IPS-15b (cell line): Measurements from ENCODE around the gene KBTBD4.
"Not testable (repeated sequence)": the region's sequence is repeated elsewhere in the genome, so short reads cannot be mapped to it uniquely, and the experiment has no call there.

ENCODE experiments used
- H3K27me3 ChIP-seq: one replicate; pipeline ENCODE4 v1.6.1; 2013; ENCODE audit warnings: low read length; ENCODE audit not compliant: control insufficient read depth, insufficient read depth
- H3K36me3 ChIP-seq: one replicate; pipeline ENCODE4 v1.6.1; 2013; ENCODE audit warnings: low read length; ENCODE audit not compliant: control insufficient read depth, insufficient read depth
- H3K4me1 ChIP-seq: one replicate; pipeline ENCODE4 v1.6.1; 2013; ENCODE audit warnings: mild to moderate bottlenecking, low read length; ENCODE audit not compliant: control insufficient read depth, insufficient read depth
- H3K4me3 ChIP-seq: one replicate; pipeline ENCODE4 v1.5.1; 2013; ENCODE audit warnings: low read depth, low read length
- H3K9ac ChIP-seq: one replicate; pipeline ENCODE4 v1.6.1; 2013; ENCODE audit warnings: low read depth, mild to moderate bottlenecking, low read length
- H3K9me3 ChIP-seq: one replicate; pipeline ENCODE4 v1.6.1; 2013; ENCODE audit warnings: mild to moderate bottlenecking, low read length; ENCODE audit not compliant: control insufficient read depth, insufficient read depth

Gene KBTBD4

DNA sequence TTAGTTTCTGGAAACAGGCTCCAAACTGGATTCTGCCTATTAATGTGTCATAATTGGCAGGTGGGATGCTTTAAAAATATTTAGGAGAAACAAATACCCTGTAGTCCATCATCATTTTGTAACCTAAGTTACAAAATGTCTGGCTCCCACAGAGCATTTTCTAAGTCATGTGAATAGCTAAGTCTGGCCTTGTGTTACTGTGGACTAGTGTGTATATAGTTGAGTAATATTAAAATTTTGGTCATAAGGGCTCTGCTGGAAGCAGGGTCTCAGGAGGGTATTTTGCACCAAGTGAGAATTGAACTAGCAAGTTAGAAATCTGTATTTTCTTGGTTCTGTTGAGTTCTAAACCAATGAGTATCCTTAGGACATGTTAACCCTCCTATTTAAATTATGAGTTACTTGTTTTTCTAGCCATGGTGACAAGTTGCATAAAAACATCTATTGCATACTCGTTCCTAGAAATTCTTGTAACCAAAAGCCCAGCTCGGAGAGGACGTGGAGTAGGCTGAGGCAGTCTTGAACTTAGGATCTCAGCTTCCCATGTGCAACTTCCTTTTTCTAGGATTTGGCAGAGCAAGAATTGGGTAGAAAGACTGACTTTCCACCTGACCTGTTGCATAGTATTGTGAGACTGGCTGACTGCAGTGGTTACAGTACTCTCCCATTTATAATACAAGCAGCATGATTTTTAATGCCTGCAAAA, 8.0 kb downstream of the KBTBD4 start:
- H3K9ac ChIP-seq: no peak overlapping the region
- no peaks in the 10 kb centered on the region for H3K27me3 ChIP-seq
- peaks cover 28% of the 10 kb centered on the region for H3K36me3 ChIP-seq
- no peaks in the 10 kb centered on the region for H3K4me1 ChIP-seq
- no peak overlapping the region for H3K4me3 ChIP-seq
- no peaks in the 10 kb centered on the region for H3K9me3 ChIP-seq

- Histone ChIP-seq H3K4me1 (no peaks in the 10 kb centered on the region), H3K9ac (no peak overlapping the region), H3K36me3 (peaks cover 28% of the 10 kb centered on the region), H3K4me3 (no peak overlapping the region), H3K27me3 (no peaks in the 10 kb centered on the region), H3K9me3 (no peaks in the 10 kb centered on the region)
Measured at GRCh38 chr11:47569646-47570045, 9.1 kb downstream of the KBTBD4 start.

- H3K27me3 ChIP-seq: no peaks in the 10 kb centered on the region
- H3K9ac ChIP-seq: peak overlapping the region; percentile 90
- no peaks in the 10 kb centered on the region for H3K4me1 ChIP-seq
- no peaks in the 10 kb centered on the region for H3K9me3 ChIP-seq
- peak overlapping the region; percentile 85 for H3K4me3 ChIP-seq
- peaks cover 5% of the 10 kb centered on the region for H3K36me3 ChIP-seq
Measured at GRCh38 chr11:47566149-47566698, 12.5 kb downstream of the KBTBD4 start.

GRCh38 chr11:47565340-47566148, 13.2 kb downstream of the KBTBD4 start, which contains the start of gene PTPMT1:
Gene PTPMT1 (plus strand): TSS chr11:47565599. CDS start chr11:47565623, 24 bp downstream.
- peak within 1 kb of the TSS; percentile 85 for H3K4me3 ChIP-seq
- H3K27me3 ChIP-seq: no peaks in the 10 kb centered on the region
- H3K9ac ChIP-seq: peak within 1 kb of the TSS; percentile 90
- H3K36me3 ChIP-seq: peaks cover 5% of the 10 kb centered on the region
- no peaks in the 10 kb centered on the region for H3K4me1 ChIP-seq
- H3K9me3 ChIP-seq: no peaks in the 10 kb centered on the region

- Histone ChIP-seq H3K4me1 (no peaks in the 10 kb centered on the region), H3K4me3 (peak overlapping the region; percentile 85), H3K9me3 (no peaks in the 10 kb centered on the region), H3K27me3 (no peaks in the 10 kb centered on the region), H3K36me3 (peaks cover 4% of the 10 kb centered on the region), H3K9ac (peak overlapping the region; percentile 73)
Measured at GRCh38 chr11:47564933-47565339, 13.8 kb downstream of the KBTBD4 start.

GRCh38 chr11:47564366-47564765, 14.4 kb downstream of the KBTBD4 start:
- not testable (repeated sequence) for H3K9ac ChIP-seq, H3K27me3 ChIP-seq

DNA sequence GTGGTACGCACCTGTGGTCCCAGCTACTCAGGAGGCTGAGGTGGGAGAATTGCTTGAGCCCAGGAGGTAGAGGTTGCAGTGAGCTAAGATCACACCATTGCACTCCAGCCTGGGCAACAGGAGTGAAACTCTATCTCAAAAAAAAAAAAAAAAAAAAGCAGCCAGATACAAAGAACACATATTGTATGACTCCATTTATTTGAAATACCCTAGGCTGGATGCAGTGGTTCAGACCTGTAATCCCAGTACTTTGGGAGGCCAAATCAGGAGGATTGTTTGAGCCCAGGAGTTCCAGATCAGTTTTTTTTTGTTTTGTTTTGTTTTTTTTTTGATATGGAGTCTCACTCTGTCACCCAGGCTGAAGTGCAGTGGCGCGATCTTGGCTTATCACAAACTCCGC, 16.4 kb downstream of the KBTBD4 start:
- H3K9me3 ChIP-seq, H3K4me1 ChIP-seq, H3K27me3 ChIP-seq, H3K4me3 ChIP-seq, H3K36me3 ChIP-seq, H3K9ac ChIP-seq: not testable (repeated sequence)

More at GRCh38 chr11:47564366-47564765, 14.4 kb downstream of the KBTBD4 start:
- H3K9me3 ChIP-seq, H3K36me3 ChIP-seq, H3K4me1 ChIP-seq, H3K4me3 ChIP-seq: not testable (repeated sequence)

GRCh38 chr11:47560426-47560825, 18.3 kb downstream of the KBTBD4 start:
- Histone ChIP-seq H3K4me3 (no peak overlapping the region), H3K36me3 (no peaks in the 10 kb centered on the region), H3K9me3 (no peaks in the 10 kb centered on the region), H3K4me1 (no peaks in the 10 kb centered on the region), H3K27me3 (no peaks in the 10 kb centered on the region), H3K9ac (no peak overlapping the region)

GRCh38 chr11:47558695-47559094, 20.1 kb downstream of the KBTBD4 start:
- peaks cover 4% of the 10 kb centered on the region for H3K4me1 ChIP-seq
- H3K4me3 ChIP-seq: no peak overlapping the region
- no peaks in the 10 kb centered on the region for H3K27me3 ChIP-seq
- H3K9ac ChIP-seq: no peak overlapping the region
- H3K9me3 ChIP-seq: no peaks in the 10 kb centered on the region
- no peaks in the 10 kb centered on the region for H3K36me3 ChIP-seq

DNA sequence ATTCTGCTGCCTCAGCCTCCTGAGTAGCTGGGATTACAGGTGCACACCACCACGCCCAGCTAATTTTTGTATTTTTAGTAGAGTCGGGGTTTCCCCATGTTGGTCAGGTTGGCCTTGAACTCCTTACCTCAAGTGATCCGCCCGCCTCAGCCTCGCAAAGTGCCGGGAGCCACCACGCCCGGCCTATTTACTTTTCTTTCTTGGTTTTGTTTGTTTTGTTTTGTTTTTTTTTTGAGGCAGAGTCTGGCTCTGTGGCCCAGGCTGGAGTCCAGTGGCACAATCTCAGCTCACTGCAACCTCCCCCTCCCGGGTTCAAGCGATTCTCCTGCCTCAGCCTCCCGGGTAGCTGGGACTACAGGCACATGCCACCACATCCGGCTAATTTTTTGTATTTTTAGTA, 21.8 kb downstream of the KBTBD4 start:
- H3K4me1 ChIP-seq, H3K27me3 ChIP-seq, H3K9me3 ChIP-seq, H3K36me3 ChIP-seq, H3K9ac ChIP-seq, H3K4me3 ChIP-seq: not testable (repeated sequence)

- peaks cover 13% of the 10 kb centered on the region for H3K4me1 ChIP-seq
- H3K36me3 ChIP-seq: no peaks in the 10 kb centered on the region
- H3K9me3 ChIP-seq: no peaks in the 10 kb centered on the region
- H3K9ac ChIP-seq: peak overlapping the region; percentile 65
- peak overlapping the region; percentile 73 for H3K4me3 ChIP-seq
- no peaks in the 10 kb centered on the region for H3K27me3 ChIP-seq
Measured at GRCh38 chr11:47553406-47553743, 25.4 kb downstream of the KBTBD4 start.
